T-helper 1 cell (primary cell): ENCODE data around the gene FOXN1.
"Not testable (repeated sequence)": the region's sequence is repeated elsewhere in the genome, so short reads cannot be mapped to it uniquely, and the experiment has no call there.

Source experiments
- DNase-seq, 5 donors: peaks; one replicate each; pipeline ENCODE4 v3.0.0-alpha.2; 2012 to 2020

Gene FOXN1

DNA sequence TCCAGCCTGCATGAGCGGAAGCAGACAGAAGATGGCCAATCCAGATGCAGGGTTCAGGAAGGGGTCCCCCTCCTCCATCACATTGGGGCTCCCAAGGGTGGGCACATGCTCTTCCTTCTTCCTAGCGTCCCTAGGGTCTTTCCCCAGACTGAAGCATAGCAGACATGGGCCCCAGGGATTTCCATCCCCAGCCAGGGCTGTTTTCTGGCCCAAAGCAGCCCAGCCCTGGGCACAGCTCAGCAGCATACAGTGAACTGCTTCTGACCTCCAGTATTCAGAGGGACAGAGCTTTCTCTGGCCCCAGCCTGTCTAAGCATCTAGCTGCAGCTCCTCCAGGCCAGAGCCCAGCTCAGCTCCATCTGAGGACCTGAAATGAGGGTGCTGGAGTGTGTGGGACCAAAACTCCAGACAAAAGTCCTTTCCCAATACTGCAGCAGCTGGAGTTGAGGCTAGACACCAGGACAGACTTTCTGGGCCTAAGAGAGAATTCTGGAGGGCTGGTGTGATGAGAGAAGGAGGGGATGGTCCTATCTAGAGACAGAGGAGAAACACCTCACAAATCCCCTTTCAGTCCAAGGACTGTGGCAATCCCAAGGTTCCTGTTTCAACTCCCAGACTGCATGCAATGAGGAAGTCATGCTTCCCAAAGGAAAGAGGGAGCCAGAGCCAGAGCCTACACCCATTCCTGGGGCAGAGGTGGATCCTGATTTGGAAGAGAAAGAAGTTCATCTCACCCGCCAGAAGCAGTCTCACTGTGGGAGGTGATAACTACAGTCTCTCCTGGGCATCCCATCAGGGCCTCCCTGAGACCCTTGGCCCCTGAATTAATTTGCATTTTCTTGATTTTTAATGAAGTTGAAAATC lies 4.5 kb upstream of the FOXN1 start:
- DNase-seq, result no peak

DNA sequence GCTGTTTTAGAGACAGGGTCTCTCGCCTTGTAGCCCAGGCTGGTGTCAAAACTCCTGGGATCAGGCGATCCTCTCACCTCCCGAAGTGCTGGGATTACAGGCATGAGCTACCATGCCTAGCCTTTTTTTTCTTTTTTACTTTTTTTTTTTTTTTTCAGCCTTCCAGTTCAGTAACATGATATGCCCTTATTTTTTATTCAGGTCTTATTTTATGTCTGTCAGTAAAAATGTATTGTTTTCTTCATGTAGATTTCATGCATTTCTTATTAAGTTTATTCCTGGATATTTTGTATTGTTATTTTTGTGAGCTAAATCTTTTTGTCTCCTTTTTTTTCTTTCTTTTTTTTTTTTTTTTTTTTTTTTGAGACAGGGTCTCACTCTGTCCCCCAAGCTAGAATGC lies 2.7 kb upstream of the FOXN1 start:
- DNase-seq, result no peak

DNA sequence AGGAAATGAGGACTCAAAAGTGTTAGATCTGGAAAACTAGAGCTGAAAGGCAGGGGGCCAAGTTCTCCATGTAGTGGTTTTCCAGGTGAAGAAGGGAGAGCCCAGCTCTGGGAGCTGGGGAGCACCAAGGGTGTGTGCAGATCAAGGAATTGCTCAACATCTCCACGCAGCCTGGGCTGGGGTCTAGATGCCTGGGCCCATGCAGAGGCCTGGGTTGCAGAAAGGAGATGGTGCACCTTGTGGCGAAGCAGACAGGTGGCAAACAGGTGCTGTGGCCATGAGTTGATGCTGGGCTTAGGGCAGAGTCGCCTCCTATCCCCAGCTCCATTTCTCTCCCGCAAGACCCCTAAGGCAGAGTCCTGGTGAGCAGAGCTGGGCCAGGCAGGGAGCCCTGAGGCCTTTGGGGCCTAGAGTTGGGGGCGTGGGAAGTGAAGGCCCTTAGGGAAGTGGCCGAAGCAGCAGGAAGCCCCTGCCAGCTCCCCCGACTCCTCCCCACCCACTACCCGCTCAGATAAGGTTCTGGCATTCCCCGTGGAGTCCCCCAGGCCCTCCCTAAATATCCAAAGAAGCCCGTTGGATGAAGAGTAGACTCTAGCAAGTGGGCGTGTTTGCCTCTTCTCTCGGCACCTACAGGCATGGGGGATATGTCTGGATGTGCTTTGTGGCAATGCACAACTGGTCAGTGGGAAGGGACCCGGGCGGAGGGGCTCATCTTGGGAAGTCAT lies 777 bp downstream of the FOXN1 start:
- DNase-seq, result no peak

DNA sequence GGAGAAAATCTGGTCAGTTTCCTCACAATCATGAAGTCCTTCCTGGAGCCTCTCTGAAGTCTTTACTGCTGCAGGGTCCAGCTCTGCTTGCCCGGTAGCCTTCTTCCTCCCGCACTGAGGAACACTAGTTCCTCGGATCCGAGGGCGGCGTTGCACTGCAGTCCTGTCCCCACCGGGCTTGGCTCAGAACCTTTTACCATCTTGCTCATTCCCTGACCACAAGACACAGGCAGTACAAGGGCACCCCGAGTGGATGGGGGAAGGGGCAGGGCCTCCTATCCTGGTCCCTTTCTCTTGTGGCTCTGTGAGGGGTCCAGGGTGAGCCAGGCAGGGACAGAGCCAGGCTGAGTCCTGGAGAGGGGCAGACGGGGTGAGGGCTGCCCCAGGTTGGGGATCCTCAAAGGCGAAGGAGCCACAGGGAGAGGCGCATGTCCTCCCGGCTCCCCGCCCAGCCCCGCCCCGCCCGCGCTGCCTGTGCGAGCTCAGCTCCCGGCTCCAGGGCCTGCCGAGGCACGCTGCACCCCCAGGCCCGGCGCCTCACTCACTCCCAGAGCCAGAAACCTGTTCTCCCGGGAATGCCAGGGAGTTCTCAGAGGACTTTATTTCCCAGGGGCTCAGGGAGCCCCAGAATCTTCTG lies 1.5 kb downstream of the FOXN1 start:
- DNase-seq, result no peak

DNA sequence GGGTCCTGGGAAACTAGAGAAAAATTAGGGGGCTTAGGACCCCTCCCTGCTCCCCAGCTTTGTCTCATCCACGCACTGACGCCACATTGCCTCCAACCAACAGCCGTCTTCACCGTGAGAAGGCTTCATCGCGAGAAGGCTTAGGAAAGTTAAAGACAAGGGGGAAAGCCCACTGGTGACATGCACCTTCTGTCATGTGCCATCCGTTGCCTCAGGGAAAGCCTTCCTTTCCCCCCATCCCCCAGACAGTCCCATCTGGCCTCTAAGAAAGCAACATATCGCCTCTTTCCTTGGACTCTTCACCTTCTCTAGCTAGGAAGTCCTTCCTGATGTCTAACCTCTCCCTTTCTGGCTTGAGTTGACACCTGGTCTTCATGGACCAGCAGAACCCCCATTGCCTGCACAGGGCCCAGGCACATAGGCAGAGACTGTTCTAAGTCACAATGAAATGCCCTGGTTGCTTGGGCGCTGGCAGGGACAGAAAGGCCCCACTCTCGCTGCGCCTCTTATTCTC lies 2.1 kb downstream of the FOXN1 start:
- DNase-seq, result no peak

DNA sequence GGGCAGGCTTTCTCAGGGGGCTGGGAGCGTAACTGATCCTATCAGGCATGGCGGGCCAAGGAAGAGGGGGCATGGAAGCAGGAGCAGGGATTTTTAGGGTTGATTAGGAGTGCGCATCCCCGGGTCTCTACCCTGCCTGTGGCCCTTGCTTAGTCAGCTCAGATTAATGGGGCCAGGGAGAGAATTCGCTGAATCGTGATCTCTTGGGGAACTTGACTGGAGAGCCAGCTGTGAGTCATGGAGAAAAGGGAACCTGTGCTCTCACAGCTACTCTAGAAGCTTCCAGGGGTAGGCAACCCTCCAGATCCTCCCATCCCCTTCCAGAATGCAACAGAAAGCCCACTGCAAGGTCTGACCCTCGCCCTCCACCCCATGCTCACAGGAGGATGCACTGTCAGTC lies 3.6 kb downstream of the FOXN1 start:
- no peak for DNase-seq

DNA sequence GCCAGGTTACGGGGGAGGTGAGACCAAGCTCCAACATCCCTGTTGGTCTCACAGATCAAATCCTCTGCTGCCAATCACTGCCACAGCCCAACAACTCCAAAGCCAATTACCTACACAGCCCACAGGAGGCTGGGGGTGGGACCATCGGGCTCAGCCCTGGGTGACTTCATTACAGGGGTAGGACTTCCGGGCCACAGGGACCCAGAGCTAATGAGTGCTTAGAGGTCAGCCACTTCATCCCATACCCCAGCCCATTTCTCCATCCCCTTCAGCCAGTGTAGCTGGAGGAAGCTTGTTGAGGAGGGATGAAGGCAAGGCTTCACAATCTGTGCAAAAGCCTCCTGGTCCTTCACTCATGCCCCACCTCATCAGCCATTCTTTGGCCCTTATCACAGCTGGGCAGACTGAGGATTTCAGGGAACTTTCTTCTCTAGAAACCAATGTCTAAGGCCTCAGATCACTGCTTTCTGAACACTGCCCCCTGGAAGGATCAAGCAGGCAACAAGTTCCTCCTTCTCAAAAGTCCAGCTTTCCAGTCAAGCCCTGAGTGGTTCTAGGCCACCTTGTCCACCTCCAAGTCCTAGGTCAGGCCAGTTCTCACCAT lies 5.8 kb downstream of the FOXN1 start:
- no peak for DNase-seq

DNA sequence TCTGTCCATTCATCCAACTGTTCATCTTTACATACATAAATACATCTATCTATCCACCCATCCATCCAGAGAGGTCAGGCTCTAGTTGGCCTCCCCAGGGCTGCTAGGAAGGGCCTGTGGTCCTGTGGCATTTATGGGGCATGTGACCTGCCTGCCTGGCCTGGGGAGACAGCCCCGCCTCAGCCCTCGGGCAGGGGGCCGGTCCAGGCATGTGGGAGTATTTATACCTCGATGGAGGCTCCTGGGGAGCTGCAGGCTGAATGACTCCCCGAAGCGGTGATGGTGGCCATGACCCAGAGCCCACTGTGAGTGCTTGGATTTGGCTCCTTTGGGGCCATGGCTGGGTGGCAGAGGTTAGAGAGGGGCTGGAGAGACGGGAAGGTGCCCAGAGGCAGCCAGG lies 7.3 kb downstream of the FOXN1 start:
- DNase-seq, result no peak

DNA sequence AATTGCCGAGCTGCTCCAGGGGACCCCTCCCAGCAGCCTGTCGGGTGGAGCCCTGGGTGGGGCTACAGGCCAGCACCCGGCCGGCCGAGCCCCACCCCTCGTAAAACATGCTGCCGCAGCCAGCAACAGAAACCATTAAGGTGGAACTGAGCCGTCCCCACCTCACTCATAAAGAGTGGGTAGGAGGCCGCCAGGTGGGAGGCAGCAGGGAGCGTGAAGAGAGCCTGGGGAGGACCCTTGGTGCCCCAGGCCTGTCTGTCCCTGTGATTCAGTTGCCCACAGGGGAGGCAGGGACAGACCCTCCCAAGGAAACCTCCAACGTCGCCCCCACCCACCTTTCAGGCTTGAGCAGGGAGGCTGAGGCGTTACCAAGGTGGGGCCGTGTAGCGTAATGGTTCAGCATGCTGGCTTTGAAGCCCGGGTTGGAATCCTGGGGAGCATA lies 8.4 kb downstream of the FOXN1 start:
- DNase-seq, result no peak

DNA sequence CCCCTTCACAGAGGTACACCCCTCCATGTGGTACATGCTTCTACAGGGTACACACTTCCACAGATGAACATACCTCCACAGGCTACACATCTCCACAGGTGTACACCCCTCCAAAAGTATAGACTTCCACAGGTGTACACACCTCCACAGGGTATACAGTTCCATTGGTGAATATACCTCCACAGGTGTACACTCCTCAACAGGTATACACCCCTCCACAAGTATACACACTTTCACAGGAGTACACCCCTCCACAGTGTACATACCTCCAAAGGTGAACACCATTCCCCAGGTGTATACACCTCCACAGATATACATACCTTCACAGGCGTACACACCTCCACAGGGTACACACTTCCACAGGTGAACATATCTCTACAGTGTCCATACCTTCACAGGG lies 9.4 kb downstream of the FOXN1 start:
- no peak for DNase-seq

DNA sequence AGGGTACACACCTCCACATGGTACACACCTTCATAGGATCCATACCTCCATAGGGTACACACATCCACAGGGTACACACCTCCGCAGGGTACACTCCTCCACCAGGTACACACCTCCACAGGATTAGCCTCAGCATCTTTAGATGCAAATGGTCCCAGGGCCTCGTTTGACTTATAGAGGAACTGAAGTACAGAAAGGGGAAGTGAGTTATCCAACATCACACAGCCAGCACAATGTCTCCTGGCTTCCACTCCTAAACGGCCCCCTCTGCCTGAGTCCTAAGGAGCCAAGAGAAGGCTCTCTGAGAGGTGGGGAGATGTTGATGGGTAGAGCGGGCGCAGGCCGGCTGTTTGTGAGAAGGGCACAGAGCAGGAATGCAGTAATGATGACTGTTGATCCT lies 12.0 kb downstream of the FOXN1 start:
- no peak for DNase-seq

DNA sequence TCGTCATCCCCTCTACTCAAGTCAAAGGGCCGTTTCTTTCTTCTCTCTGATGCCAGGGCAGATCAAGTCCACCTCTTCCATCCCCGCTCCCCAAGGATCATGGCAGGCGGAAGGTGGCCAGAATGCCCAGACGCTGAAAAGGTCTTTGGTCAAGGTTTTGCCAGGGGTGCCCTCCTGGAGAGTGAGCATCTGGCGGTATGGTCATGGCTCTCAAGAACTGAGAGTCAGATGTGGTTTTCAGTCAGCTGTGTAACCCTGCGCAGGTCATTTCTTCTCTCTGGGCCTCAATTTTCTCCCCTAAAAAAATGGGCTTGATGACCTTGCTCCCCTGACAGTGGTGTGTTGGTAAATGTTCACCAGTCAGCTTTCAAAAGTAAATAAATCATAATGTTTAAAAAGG lies 12.4 kb downstream of the FOXN1 start:
- DNase-seq, result no peak

DNA sequence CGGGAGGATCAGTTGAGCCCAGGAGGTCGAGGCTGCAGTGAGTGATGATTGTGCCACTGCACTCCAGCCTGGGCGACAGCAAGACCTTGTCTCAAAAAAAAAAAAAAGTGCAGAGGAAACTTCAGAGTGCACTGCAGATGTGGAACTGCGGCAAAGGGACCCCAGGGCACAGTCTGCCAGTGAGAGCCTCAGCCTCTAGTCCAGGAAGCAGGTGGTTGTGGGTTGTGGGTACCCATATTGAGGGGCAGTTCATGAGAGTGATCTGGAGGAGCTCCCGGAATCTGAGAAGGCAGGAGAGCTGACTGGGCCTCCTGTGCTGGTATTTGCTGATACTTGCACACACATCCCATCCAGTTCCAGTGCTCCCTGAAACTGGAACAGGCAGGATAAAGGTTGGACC lies 13.1 kb downstream of the FOXN1 start:
- no peak for DNase-seq

DNA sequence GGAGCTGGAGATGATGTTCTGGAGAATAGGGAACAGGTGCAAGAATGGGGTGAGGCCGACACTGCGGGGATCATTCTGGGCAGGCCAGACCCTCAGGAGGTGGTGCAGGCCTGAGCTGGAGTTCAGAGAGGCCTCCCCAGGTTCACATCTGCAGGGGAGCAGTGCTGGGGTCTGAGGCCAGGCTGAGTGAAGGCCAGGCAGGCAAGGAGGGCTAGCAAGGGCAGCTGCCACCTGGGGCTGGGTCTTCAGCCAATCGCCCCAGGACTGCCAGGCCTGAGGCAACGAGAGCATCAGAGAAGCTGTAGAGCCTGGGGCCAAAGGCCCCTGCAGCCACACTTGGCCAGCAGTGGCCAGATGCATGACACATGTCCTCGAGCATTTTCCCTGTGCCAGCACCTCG lies 14.5 kb downstream of the FOXN1 start:
- no peak for DNase-seq

DNA sequence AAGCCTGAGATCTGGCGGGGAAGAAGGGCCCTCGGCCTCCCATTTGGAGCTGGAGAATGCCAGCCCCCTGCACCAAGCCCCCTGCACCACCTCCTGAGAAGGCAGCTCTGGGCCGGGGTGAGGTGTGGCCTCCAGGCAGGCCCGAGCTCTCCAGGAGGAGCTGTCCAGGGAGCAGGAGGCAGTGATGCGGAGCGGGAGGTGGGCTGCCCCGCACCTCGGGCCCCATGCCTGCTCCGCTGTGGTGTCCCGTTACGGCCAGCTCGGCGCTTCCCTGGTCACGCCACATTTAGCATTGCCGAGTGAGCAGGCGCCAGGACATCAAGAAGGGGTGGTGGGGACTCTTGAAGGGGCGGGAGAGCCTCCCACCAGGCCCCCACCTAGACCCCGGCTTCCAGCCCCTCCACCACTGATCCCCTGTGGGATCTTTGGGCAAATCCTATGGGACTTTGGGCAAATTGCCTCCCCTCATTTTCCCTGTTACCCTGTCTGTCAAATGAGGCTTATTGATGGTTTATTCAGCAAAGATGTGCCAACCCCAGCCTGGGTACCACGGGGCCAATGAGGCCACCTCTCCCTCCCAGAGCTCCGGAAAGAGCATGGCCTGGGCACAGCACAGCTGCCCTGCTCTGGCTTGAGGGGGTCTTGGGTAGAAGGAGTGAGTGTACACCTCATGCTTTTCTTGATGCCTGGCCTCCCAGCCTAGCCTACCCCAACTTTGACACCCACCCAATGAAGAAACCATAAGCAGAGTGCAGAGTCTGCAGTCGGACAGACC lies 15.3 kb downstream of the FOXN1 start:
- no peak for DNase-seq

DNA sequence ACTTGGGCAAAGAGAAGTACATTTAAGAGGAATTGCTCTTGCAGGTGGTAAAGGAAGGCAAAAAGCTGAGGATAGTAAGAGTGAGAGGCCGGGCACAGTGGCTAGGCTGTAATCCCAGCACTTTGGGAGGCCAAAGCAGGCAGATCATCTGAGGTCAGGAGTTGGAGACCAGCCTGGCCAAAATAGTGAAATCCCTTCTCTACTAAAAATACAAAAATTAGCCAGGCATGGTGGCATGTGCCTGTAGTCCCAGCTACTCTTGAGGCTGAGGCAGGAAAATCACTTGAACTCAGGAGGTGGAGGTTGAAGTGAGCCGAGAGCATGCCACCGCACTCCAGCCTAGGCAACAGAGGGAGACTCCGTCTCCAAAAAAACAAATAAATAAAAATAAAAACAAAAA lies 16.1 kb downstream of the FOXN1 start:
- DNase-seq, result not testable (repeated sequence)

DNA sequence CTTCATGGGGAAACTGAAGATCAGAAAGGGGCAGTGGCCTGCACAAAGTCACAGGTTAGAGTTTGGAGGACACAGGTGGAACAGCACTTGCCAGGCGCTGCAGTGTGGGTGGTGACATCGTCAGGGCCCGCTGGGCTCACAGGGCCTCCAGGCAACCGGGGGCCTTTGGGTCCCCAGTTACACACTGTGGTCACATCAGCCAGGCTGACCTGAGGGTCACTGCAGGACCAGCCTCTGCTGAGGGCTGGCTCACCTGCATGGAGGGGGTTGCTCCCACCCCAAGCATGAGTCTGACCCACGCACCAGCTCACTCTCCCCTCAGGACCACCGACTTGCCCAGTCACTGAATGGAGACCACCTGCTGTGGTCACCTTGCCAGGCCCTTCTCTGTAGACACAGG lies 17.0 kb downstream of the FOXN1 start:
- DNase-seq, result no peak

DNA sequence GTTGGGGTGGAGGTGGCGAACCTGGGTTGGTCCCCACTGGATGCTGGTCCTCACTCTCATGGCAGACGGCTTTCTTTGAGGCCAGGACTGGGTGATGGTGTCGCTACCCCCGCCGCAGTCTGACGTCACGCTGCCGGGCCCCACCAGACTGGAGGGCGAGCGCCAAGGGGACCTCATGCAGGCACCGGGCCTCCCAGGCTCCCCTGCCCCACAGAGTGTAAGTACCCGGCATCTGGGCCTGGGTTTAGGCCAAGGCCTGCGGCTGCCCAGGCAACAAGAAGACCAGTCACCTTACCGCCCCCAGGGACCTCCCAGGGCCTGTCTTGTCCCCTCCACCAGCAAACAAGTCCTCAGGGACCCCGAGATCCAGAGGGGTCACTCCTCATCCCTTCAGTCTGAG lies 17.7 kb downstream of the FOXN1 start:
- no peak for DNase-seq

DNA sequence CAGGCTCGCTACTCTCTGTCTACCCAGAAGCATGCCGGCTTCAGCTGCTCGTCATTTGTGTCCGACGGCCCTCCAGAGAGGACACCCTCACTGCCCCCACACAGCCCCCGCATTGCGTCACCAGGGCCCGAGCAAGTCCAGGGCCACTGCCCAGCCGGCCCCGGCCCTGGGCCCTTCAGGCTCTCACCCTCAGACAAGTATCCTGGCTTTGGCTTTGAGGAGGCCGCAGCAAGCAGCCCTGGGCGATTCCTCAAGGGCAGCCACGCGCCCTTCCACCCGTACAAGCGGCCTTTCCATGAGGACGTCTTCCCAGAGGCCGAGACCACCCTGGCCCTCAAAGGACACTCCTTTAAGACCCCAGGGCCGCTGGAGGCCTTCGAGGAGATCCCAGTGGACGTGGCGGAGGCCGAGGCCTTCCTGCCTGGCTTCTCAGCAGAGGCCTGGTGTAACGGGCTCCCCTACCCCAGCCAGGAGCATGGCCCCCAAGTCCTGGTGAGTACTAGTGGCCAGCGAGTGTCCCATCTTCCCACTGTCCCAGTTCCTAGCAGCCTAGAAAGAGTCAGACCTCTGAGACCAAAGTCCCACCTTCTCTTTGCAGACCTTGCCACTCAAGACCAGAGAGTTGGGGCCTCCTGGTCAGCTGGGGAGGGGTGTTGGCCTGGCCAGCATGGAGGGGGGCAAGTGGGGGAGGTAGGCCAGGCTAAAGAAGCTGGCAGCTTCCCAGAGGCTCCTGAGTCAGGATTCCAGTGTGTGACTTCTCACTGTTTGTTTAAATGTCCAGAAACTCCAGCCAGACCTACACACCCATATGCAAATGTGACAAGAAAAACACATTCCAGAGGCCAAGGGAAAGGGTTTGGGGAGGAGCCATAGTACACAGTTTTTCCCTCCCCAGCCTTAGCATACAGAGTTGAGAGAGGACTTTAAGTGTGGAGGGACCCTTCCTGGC lies 18.6 kb downstream of the FOXN1 start:
- no peak for DNase-seq

DNA sequence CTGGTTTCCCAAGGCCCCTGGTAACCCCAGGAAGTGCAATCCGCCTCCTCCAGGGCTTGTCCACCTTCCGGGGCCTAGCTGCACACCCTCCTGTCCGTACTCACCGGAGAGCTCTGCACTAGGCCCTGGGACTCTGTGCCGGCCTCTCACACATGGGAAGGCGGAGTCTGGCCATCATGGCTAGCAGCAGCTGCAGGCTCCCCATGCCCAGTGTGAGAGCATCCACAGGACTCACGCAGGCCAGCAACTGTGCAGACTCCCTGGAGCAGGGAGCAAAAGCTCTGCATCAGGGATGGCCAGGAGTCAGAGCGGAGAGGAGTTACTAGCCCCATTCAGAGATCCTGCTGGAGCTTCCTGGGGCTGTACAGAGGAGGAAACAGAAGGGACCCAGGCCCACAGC lies 20.2 kb downstream of the FOXN1 start:
- DNase-seq, result no peak

DNA sequence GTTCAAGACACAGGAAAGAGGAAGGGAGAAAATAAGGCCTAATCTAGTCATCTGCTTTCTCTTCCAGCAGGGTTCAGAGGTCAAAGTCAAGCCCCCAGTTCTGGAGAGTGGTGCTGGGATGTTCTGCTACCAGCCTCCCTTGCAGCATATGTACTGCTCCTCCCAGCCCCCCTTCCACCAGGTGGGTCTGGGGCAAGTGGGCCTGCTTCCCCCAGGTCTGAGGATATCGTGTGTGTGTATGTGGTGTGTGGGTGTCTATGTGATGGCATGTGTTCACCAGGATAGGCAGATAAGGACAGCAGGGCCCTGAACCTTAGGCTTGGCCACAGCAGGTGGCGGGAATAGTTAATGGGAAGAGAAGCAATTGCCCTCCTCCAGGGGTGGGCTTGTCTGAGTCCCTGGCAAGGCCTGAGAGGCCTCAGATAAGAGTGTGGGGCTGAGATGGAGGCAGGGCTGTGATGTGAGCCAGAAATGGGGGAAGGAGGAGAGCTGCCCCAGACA lies 21.1 kb downstream of the FOXN1 start:
- no peak for DNase-seq
